ENCODE data around the gene UGT3A1.
"Not testable (repeated sequence)": the region's sequence is repeated elsewhere in the genome, so short reads cannot be mapped to it uniquely, and the experiment has no call there.

Gene UGT3A1

GRCh38 chr5:35990941-35991611 lies at the start of gene UGT3A1:
TSS of gene UGT3A1 (minus strand) at chr5:35991390. CDS start at chr5:35991240, 150 bp downstream.
- peak; percentile 78 for DNase-seq

- no peak for DNase-seq
These were observed 44.5 kb upstream of the UGT3A1 start for GRCh38 chr5:36035696-36036095.

GRCh38 chr5:36034536-36035134 lies 43.4 kb upstream of the UGT3A1 start:
- not testable (repeated sequence) for DNase-seq

GRCh38 chr5:36033486-36033885 lies 42.3 kb upstream of the UGT3A1 start:
- no peak for DNase-seq

- no peak for DNase-seq
These were observed 41.9 kb upstream of the UGT3A1 start for GRCh38 chr5:36033047-36033446.

GRCh38 chr5:36031223-36031622 lies 40.0 kb upstream of the UGT3A1 start:
- no peak for DNase-seq

- no peak for DNase-seq
These were observed 38.7 kb upstream of the UGT3A1 start for GRCh38 chr5:36029914-36030313.

- no peak for DNase-seq
These were observed 37.8 kb upstream of the UGT3A1 start for GRCh38 chr5:36028816-36029465.

GRCh38 chr5:36027711-36028110 lies 36.5 kb upstream of the UGT3A1 start:
- no peak for DNase-seq

GRCh38 chr5:36026706-36027465 lies 35.7 kb upstream of the UGT3A1 start:
- DNase-seq = no peak

- not testable (repeated sequence) for DNase-seq
These were observed 31.1 kb upstream of the UGT3A1 start for GRCh38 chr5:36022246-36022645.

GRCh38 chr5:36019584-36019983 lies 28.4 kb upstream of the UGT3A1 start:
- DNase-seq = not testable (repeated sequence)

- DNase-seq = no peak
These were observed 26.4 kb upstream of the UGT3A1 start for GRCh38 chr5:36017622-36018021.

- no peak for DNase-seq
These were observed 25.8 kb upstream of the UGT3A1 start for GRCh38 chr5:36017004-36017403.

- DNase-seq = no peak
These were observed 22.0 kb upstream of the UGT3A1 start for GRCh38 chr5:36013182-36013581.

- no peak for DNase-seq
These were observed 18.5 kb upstream of the UGT3A1 start for GRCh38 chr5:36009698-36010097.

GRCh38 chr5:36007366-36007765 lies 16.2 kb upstream of the UGT3A1 start:
- no peak for DNase-seq

GRCh38 chr5:36006163-36006562 lies 15.0 kb upstream of the UGT3A1 start:
- no peak for DNase-seq

- DNase-seq = no peak
These were observed 9.8 kb upstream of the UGT3A1 start for GRCh38 chr5:36001032-36001431.

- DNase-seq = no peak
These were observed 8.4 kb upstream of the UGT3A1 start for GRCh38 chr5:35999547-35999946.

GRCh38 chr5:35996076-35996475 lies 4.9 kb upstream of the UGT3A1 start:
- DNase-seq = no peak

GRCh38 chr5:35990520-35990919 lies 670 bp downstream of the UGT3A1 start:
- peak; percentile 12 for DNase-seq

GRCh38 chr5:35988529-35988928 lies 2.7 kb downstream of the UGT3A1 start:
- no peak for DNase-seq

GRCh38 chr5:35987776-35988175 lies 3.4 kb downstream of the UGT3A1 start:
- DNase-seq = no peak

Measured in NCI-H2029 (cell line).